ENCODE measurements around the gene DLGAP1. TPM values are rescaled to one million over a fixed set of nuclear protein-coding genes. Genes with fewer than 3 reads are reported as not detected.

The DLGAP1 gene
- total and polyA plus RNA-seq, 2 experiments from 2014 or later: 0.13 to 0.22 TPM

GRCh38 chr18:3546106-3546505 lies 909.0 kb downstream of the DLGAP1 start:
- no peaks in the 10 kb centered on the region for H3K27me3 ChIP-seq (replicated peaks; ENCODE audit: insufficient read depth)
- TF ChIP-seq EZH2phosphoT487 (IDR thresholded peaks at IDR 0.05; ENCODE audit: insufficient read depth, low read depth): no peak
- TF ChIP-seq EZH2 (IDR thresholded peaks at IDR 0.05; ENCODE audit: insufficient read depth, poor library complexity, severe bottlenecking): no peak

GRCh38 chr18:3544537-3544936 lies 910.6 kb downstream of the DLGAP1 start:
- TF ChIP-seq EZH2 (IDR thresholded peaks at IDR 0.05; ENCODE audit: insufficient read depth, poor library complexity, severe bottlenecking) (no peak), EZH2phosphoT487 (IDR thresholded peaks at IDR 0.05; ENCODE audit: insufficient read depth, low read depth) (no peak)
- H3K27ac ChIP-seq: no peak overlapping the region

More at GRCh38 chr18:3546106-3546505, 909.0 kb downstream of the DLGAP1 start:
- no peaks in the 10 kb centered on the region for H4K20me1 ChIP-seq (ENCODE audit: insufficient read depth)
- H3K27ac ChIP-seq: no peak overlapping the region
- no peak overlapping the region for H3K4me2 ChIP-seq (ENCODE audit: unreplicated experiment)
- H3K9ac ChIP-seq: no peak overlapping the region
- H3K9me3 ChIP-seq (ENCODE audit: low read depth): no peaks in the 10 kb centered on the region
- H3K36me3 ChIP-seq (ENCODE audit: low read depth): no peaks in the 10 kb centered on the region
- H3K79me2 ChIP-seq (ENCODE audit: insufficient read depth): no peaks in the 10 kb centered on the region
- no peak overlapping the region for H2AFZ ChIP-seq
- WGBS, 2 experiments (ENCODE audit: low coverage in 1 of 2, low lambda C conversion rate in 2 of 2, missing lambda C conversion rate in 2 of 2): 85 to 90% methylated on average over 5 of the region's 5 CpGs
- no peaks in the 10 kb centered on the region for H3K9me2 ChIP-seq (ENCODE audit: insufficient read depth)
- H3F3A ChIP-seq (ENCODE audit: insufficient read depth): peaks cover 11% of the 10 kb centered on the region; the same call in 1 of the 2 replicates
- H3K4me1 ChIP-seq (ENCODE audit: insufficient read depth): peaks cover 7% of the 10 kb centered on the region; the same call in 1 of the 2 replicates
- no peak overlapping the region for H3K4me3 ChIP-seq
- in situ Hi-C loops (cut with MboI): no loop called here
- DNase-seq: no peak

GRCh38 chr18:3541549-3542386 lies 913.3 kb downstream of the DLGAP1 start:
- Histone ChIP-seq H3K27me3 (replicated peaks; ENCODE audit: insufficient read depth) (no peaks in the 10 kb centered on the region), H3K9me3 (ENCODE audit: low read depth) (no peaks in the 10 kb centered on the region), H4K20me1 (ENCODE audit: insufficient read depth) (no peaks in the 10 kb centered on the region), H3K4me3 (no peak overlapping the region), H3K9ac (no peak overlapping the region), H3K4me2 (ENCODE audit: unreplicated experiment) (no peak overlapping the region), H3K36me3 (ENCODE audit: low read depth) (no peaks in the 10 kb centered on the region), H3K79me2 (ENCODE audit: insufficient read depth) (no peaks in the 10 kb centered on the region), H3K27ac (no peak overlapping the region), H3K9me2 (ENCODE audit: insufficient read depth) (0 out of 2 replicates have a peak, but pooled peaks cover 8% of the 10 kb centered on the region), H3F3A (ENCODE audit: insufficient read depth) (peaks cover 19% of the 10 kb centered on the region), H3K4me1 (ENCODE audit: insufficient read depth) (peaks cover 13% of the 10 kb centered on the region), H2AFZ (no peak overlapping the region)
- 90 to 94% methylated on average over 5 of the region's 5 CpGs for WGBS, 2 experiments (ENCODE audit: low coverage in 1 of 2, low lambda C conversion rate in 2 of 2, missing lambda C conversion rate in 2 of 2)
- in situ Hi-C loops (cut with MboI): no loop called here
- no peak for DNase-seq
- no peak for TF ChIP-seq EZH2phosphoT487 (IDR thresholded peaks at IDR 0.05; ENCODE audit: insufficient read depth, low read depth)
- TF ChIP-seq EZH2 (IDR thresholded peaks at IDR 0.05; ENCODE audit: insufficient read depth, poor library complexity, severe bottlenecking): no peak

More at GRCh38 chr18:3544537-3544936, 910.6 kb downstream of the DLGAP1 start:
- no peaks in the 10 kb centered on the region for H3K27me3 ChIP-seq (replicated peaks; ENCODE audit: insufficient read depth)
- no peaks in the 10 kb centered on the region for H3K9me2 ChIP-seq (ENCODE audit: insufficient read depth)
- H3K36me3 ChIP-seq (ENCODE audit: low read depth): no peaks in the 10 kb centered on the region
- H3K9ac ChIP-seq: no peak overlapping the region
- no peaks in the 10 kb centered on the region for H3K9me3 ChIP-seq (ENCODE audit: low read depth)
- H3K4me1 ChIP-seq (ENCODE audit: insufficient read depth): peaks cover 7% of the 10 kb centered on the region; the same call in 1 of the 2 replicates
- no peak overlapping the region for H3K4me2 ChIP-seq (ENCODE audit: unreplicated experiment)
- no peak overlapping the region for H2AFZ ChIP-seq
- H3F3A ChIP-seq (ENCODE audit: insufficient read depth): peaks cover 11% of the 10 kb centered on the region; the same call in 1 of the 2 replicates
- DNase-seq: no peak
- WGBS, 2 experiments (ENCODE audit: low coverage in 1 of 2, low lambda C conversion rate in 2 of 2, missing lambda C conversion rate in 2 of 2): 92 to 97% methylated on average over 2 of the region's 2 CpGs
- H4K20me1 ChIP-seq (ENCODE audit: insufficient read depth): no peaks in the 10 kb centered on the region
- no peak overlapping the region for H3K4me3 ChIP-seq
- H3K79me2 ChIP-seq (ENCODE audit: insufficient read depth): no peaks in the 10 kb centered on the region
- in situ Hi-C loops (cut with MboI): no loop called here

- no peak for TF ChIP-seq EZH2phosphoT487 (IDR thresholded peaks at IDR 0.05; ENCODE audit: insufficient read depth, low read depth)
- TF ChIP-seq EZH2 (IDR thresholded peaks at IDR 0.05; ENCODE audit: insufficient read depth, poor library complexity, severe bottlenecking): no peak
- 86 to 87% methylated on average over 6 of the region's 6 CpGs for WGBS, 2 experiments (ENCODE audit: low coverage in 1 of 2, low lambda C conversion rate in 2 of 2, missing lambda C conversion rate in 2 of 2)
Observed at GRCh38 chr18:3540805-3541548, 914.1 kb downstream of the DLGAP1 start.

More at GRCh38 chr18:3540805-3541548, 914.1 kb downstream of the DLGAP1 start:
- H3K9me2 ChIP-seq (ENCODE audit: insufficient read depth): 0 out of 2 replicates have a peak, but pooled peaks cover 8% of the 10 kb centered on the region
- H2AFZ ChIP-seq: no peak overlapping the region
- H3K4me2 ChIP-seq (ENCODE audit: unreplicated experiment): no peak overlapping the region
- no peak overlapping the region for H3K9ac ChIP-seq
- H3K27ac ChIP-seq: no peak overlapping the region
- no peaks in the 10 kb centered on the region for H4K20me1 ChIP-seq (ENCODE audit: insufficient read depth)
- H3K36me3 ChIP-seq (ENCODE audit: low read depth): no peaks in the 10 kb centered on the region
- no peak overlapping the region for H3K4me3 ChIP-seq
- H3K79me2 ChIP-seq (ENCODE audit: insufficient read depth): no peaks in the 10 kb centered on the region
- H3K4me1 ChIP-seq (ENCODE audit: insufficient read depth): peaks cover 13% of the 10 kb centered on the region
- H3K27me3 ChIP-seq (replicated peaks; ENCODE audit: insufficient read depth): no peaks in the 10 kb centered on the region
- peaks cover 19% of the 10 kb centered on the region for H3F3A ChIP-seq (ENCODE audit: insufficient read depth)
- in situ Hi-C loops (cut with MboI): no loop called here
- no peaks in the 10 kb centered on the region for H3K9me3 ChIP-seq (ENCODE audit: low read depth)
- no peak for DNase-seq
